OCI-LY3 (cell line): ENCODE results near the gene PLEKHS1.

ENCODE experiments used
- H2AFZ ChIP-seq: fragments of 200-600, 300-600 bp; shearing (Covaris generic); 2 replicates; pipeline ENCODE4 v1.6.0; 2014; ENCODE audit warnings: antibody characterized with exemption, low read depth, low read length
- H3K27ac ChIP-seq: fragments of 200-600, 300-600 bp; sonication (generic); 2 replicates; pipeline ENCODE4 v1.5.1; 2014; ENCODE audit warnings: mild to moderate bottlenecking, low read length, moderate library complexity, mixed read lengths
- H3K27me3 ChIP-seq: fragments of 200-600, 300-600 bp; sonication (generic); 2 replicates; pipeline ENCODE4 v1.6.1; 2014; ENCODE audit warnings: low read depth, low read length, mixed read lengths
- H3K36me3 ChIP-seq: fragments of 200-600, 300-600 bp; sonication (generic); replicated peaks from 2 replicates; pipeline ENCODE3; 2014; ENCODE audit warnings: low read depth, low read length, mixed read lengths
- H3K4me1 ChIP-seq: fragments of 300-600, 200-600 bp; sonication (generic); 2 replicates; pipeline ENCODE4 v1.6.1; 2014; ENCODE audit warnings: low read length, mixed read lengths
- H3K4me2 ChIP-seq: fragments of 200-600, 300-600 bp; sonication (generic); 2 replicates; pipeline ENCODE4 v1.6.1; 2014; ENCODE audit warnings: low read length, mixed read lengths
- H3K4me3 ChIP-seq: fragments of 300-600, 200-600 bp; sonication (generic); 2 replicates; pipeline ENCODE4 v1.5.1; 2014; ENCODE audit warnings: antibody characterized with exemption, mild to moderate bottlenecking, low read length, moderate library complexity
- H3K79me2 ChIP-seq: fragments of 300-600, 200-600 bp; shearing (Covaris generic); 2 replicates; pipeline ENCODE4 v1.6.1; 2014; ENCODE audit warnings: mild to moderate bottlenecking, low read length, mixed read lengths
- H3K9ac ChIP-seq: fragments of 300-600, 200-600 bp; shearing (Covaris generic); 2 replicates; pipeline ENCODE4 v1.6.0; 2014; ENCODE audit warnings: mild to moderate bottlenecking, low read length, moderate library complexity
- H3K9me3 ChIP-seq: fragments of 200-600, 300-600 bp; shearing (Covaris generic); 2 replicates; pipeline ENCODE4 v1.6.1; 2014; ENCODE audit warnings: low read length, mixed read lengths; ENCODE audit not compliant: insufficient read depth
- H4K20me1 ChIP-seq: fragments of 200-600, 300-600 bp; sonication (generic); 2 replicates; pipeline ENCODE4 v1.6.1; 2016; ENCODE audit warnings: low read length, mixed read lengths; ENCODE audit not compliant: insufficient read depth
- EZH2phosphoT487 ChIP-seq: fragments of 200-600 bp; shearing (Covaris generic); IDR thresholded peaks from 2 replicates; pipeline ENCODE4 v1.6.1; 2018; ENCODE audit warnings: antibody characterized with exemption, mixed run types, low read depth
- TF ChIP-seq, protein P1 (sequence below): fragments of 200-600, 300-600 bp; sonication (generic); IDR thresholded peaks from 2 replicates; pipeline ENCODE4 v1.5.1; 2014; ENCODE audit warnings: antibody characterized with exemption, low read length, low read depth

PLEKHS1 gene

DNA sequence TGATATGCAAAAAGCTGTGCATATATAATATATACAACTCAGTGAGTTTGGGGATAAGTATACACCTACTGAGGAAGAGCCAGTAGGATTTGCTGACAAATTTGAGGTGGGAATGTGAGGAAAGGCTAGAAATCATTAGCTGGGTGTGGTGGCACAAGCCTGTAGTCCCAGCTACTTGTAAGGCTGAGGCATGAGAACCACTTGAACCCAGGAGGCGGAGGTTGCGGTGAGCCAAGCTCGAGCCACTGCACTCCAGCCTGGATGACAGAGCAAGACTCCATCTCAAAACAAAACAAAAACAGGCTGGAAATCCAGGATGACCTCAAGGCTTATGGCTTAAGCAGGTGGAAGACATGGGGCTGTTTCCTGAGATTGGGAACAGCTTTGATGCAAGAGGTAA is 10.6 kb upstream of the PLEKHS1 start:
- Histone ChIP-seq H2AFZ (no peak overlapping the region), H3K79me2 (no peaks in the 10 kb centered on the region), H4K20me1 (no peaks in the 10 kb centered on the region), H3K27me3 (no peaks in the 10 kb centered on the region), H3K36me3 (no peaks in the 10 kb centered on the region), H3K9me3 (no peaks in the 10 kb centered on the region), H3K4me3 (no peak overlapping the region), H3K27ac (no peak overlapping the region), H3K4me2 (no peak overlapping the region), H3K9ac (no peak overlapping the region), H3K4me1 (no peaks in the 10 kb centered on the region)
- TF ChIP-seq EZH2phosphoT487 = no peak
- TF ChIP-seq, protein P1, sequence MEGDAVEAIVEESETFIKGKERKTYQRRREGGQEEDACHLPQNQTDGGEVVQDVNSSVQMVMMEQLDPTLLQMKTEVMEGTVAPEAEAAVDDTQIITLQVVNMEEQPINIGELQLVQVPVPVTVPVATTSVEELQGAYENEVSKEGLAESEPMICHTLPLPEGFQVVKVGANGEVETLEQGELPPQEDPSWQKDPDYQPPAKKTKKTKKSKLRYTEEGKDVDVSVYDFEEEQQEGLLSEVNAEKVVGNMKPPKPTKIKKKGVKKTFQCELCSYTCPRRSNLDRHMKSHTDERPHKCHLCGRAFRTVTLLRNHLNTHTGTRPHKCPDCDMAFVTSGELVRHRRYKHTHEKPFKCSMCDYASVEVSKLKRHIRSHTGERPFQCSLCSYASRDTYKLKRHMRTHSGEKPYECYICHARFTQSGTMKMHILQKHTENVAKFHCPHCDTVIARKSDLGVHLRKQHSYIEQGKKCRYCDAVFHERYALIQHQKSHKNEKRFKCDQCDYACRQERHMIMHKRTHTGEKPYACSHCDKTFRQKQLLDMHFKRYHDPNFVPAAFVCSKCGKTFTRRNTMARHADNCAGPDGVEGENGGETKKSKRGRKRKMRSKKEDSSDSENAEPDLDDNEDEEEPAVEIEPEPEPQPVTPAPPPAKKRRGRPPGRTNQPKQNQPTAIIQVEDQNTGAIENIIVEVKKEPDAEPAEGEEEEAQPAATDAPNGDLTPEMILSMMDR = no peak

DNA sequence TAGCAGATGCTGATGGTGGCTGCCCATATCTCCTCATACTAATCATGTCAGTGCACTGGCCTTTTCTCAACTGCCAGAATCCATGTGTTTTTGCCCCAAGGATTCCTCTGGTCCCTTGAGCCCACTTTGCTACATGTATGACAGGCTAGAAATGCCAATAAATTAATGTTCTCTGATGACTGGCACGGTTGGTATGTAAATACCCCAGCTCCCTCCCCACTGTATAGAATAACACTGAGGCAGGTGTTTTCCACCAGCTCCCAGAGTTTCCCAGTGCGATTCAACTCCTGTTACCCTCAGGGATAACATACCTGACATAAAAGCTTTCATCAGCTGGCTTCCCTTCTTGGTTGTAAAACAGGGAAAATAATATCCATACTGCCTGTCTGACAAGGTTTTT is 9.0 kb upstream of the PLEKHS1 start:
- no peak for TF ChIP-seq EZH2phosphoT487
- TF ChIP-seq, protein P1 = no peak
- H3K4me2 ChIP-seq = no peak overlapping the region

DNA sequence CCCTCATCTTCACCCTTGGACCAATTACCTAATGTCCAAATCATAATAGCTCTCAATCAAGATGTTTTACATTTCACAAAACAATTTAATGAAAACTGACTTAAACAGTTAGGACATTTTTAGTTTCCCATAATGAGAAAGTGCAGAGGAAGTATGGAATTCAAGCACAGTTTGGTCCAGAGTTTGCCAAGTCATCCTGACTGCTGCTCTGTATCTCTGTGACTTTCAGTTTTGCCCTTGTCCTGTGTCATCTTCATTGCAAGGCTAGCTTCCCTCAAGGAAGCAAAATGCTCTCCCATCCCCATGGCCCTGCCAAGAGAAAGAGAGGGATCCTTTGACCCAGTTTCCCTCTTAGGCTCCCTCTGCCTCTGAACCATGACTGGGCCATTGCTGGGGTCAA is 7.9 kb upstream of the PLEKHS1 start:
- TF ChIP-seq, protein P1 = no peak
- no peak for TF ChIP-seq EZH2phosphoT487
- no peaks in the 10 kb centered on the region for H4K20me1 ChIP-seq

More for the DNA sequence above, 9.0 kb upstream of the PLEKHS1 start:
- Histone ChIP-seq H2AFZ (no peak overlapping the region), H3K9ac (no peak overlapping the region), H3K79me2 (no peaks in the 10 kb centered on the region), H3K9me3 (no peaks in the 10 kb centered on the region), H4K20me1 (no peaks in the 10 kb centered on the region), H3K4me1 (no peaks in the 10 kb centered on the region), H3K27ac (no peak overlapping the region), H3K4me3 (no peak overlapping the region), H3K27me3 (no peaks in the 10 kb centered on the region), H3K36me3 (no peaks in the 10 kb centered on the region)

DNA sequence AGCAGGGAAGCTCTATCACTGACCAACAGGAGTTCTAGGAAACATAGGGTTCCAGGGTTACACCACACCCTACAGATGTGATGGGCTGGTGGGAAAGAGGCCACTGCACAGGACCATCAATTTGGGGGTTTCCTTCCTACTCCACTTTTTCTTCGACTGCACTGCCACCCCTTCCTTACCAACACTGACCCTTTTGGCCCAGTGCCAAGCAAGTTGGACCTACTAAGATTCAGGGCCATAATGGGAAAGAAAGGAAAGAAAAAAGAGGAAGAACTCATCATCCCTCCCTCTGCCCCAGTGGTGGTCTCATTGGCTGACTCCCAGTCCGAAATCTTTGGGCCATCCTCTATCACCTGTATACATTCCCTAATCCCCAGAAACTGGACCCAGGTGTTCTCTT is 6.1 kb upstream of the PLEKHS1 start:
- H3K36me3 ChIP-seq = no peaks in the 10 kb centered on the region
- no peaks in the 10 kb centered on the region for H3K4me1 ChIP-seq
- no peaks in the 10 kb centered on the region for H4K20me1 ChIP-seq
- TF ChIP-seq, protein P1 = no peak
- TF ChIP-seq EZH2phosphoT487 = no peak
- no peak overlapping the region for H3K9ac ChIP-seq
- H3K9me3 ChIP-seq = no peaks in the 10 kb centered on the region
- H2AFZ ChIP-seq = no peak overlapping the region
- no peak overlapping the region for H3K27ac ChIP-seq
- H3K27me3 ChIP-seq = no peaks in the 10 kb centered on the region
- no peak overlapping the region for H3K4me2 ChIP-seq
- H3K79me2 ChIP-seq = no peaks in the 10 kb centered on the region
- no peak overlapping the region for H3K4me3 ChIP-seq

More for the DNA sequence above, 7.9 kb upstream of the PLEKHS1 start:
- Histone ChIP-seq H3K9me3 (no peaks in the 10 kb centered on the region), H2AFZ (no peak overlapping the region), H3K27ac (no peak overlapping the region), H3K4me1 (no peaks in the 10 kb centered on the region), H3K36me3 (no peaks in the 10 kb centered on the region), H3K4me3 (no peak overlapping the region), H3K79me2 (no peaks in the 10 kb centered on the region), H3K27me3 (no peaks in the 10 kb centered on the region), H3K4me2 (no peak overlapping the region), H3K9ac (no peak overlapping the region)
